Suprapubic skin (tissue), 4 donors: Measurements from ENCODE around the gene LSM5. TPM values are rescaled to one million over a fixed set of nuclear protein-coding genes. Genes with fewer than 3 reads are reported as not detected.

ENCODE experiments used
- total RNA-seq, 4 donors: library from RNA; depleted of rRNA; stranded (reverse); fragments of >200 nt; gene quantifications; one replicate each; pipeline ENCODE4 v1.1.0, GENCODE V29; 2016

LSM5 gene
- total RNA-seq, 4 donors from 2014 or later = 13.4 to 18.9 (median 13.9) TPM

Other genes starting within 250 kb of the LSM5 start
- 10 to 100 TPM; 22.5 to 42.2 (median 24.8) TPM for gene AVL9, start 5.1 kb upstream of the LSM5 start, total RNA-seq